HepG2 (cell line): ENCODE measurements around the gene SRXN1. TPM values are rescaled to one million over a fixed set of nuclear protein-coding genes. Genes with fewer than 3 reads are reported as not detected.

Source experiments
- CENPX ChIP-seq: sonication (generic); formaldehyde crosslinking; IDR thresholded peaks from 2 replicates; pipeline ENCODE4 v1.9.0; 2021; ENCODE audit warnings: mild to moderate bottlenecking, missing genetic modification reagents, moderate library complexity
- EEA1 ChIP-seq: sonication (generic); formaldehyde crosslinking; IDR thresholded peaks from 2 replicates; pipeline ENCODE4 v1.5.1; 2020; ENCODE audit warnings: mild to moderate bottlenecking, missing genetic modification reagents, borderline replicate concordance
- HNF4A ChIP-seq: sonication (generic); formaldehyde crosslinking; IDR thresholded peaks from 2 replicates; pipeline ENCODE4 v1.4.0; 2020; ENCODE audit warnings: missing genetic modification reagents
- JDP2 ChIP-seq: sonication (generic); formaldehyde crosslinking; IDR thresholded peaks from 2 replicates; pipeline ENCODE4 v1.8.1; 2022; ENCODE audit warnings: missing genetic modification reagents, borderline replicate concordance
- MAFG ChIP-seq: sonication (generic); formaldehyde crosslinking; IDR thresholded peaks from 2 replicates; pipeline ENCODE4 v1.5.1; 2020; ENCODE audit warnings: mild to moderate bottlenecking, missing genetic modification reagents
- NCOA5 ChIP-seq: sonication (generic); formaldehyde crosslinking; IDR thresholded peaks from 2 replicates; pipeline ENCODE4 v1.4.0; 2020; ENCODE audit warnings: missing genetic modification reagents
- ONECUT2 ChIP-seq: sonication (generic); formaldehyde crosslinking; IDR thresholded peaks from 2 replicates; pipeline ENCODE4 v1.4.0; 2020; ENCODE audit warnings: missing genetic modification reagents
- PATZ1 ChIP-seq: sonication (generic); formaldehyde crosslinking; IDR thresholded peaks from 2 replicates; pipeline ENCODE4 v1.4.0; 2020; ENCODE audit warnings: missing genetic modification reagents
- PCBP2 ChIP-seq: fragments of 200-400 bp; formaldehyde crosslinking; optimal IDR thresholded peaks from 2 replicates; pipeline ENCODE3; 2018; ENCODE audit warnings: low read length, low read depth; ENCODE audit not compliant: poor library complexity, severe bottlenecking
- PREB ChIP-seq: sonication (generic); formaldehyde crosslinking; IDR thresholded peaks from 2 replicates; pipeline ENCODE4 v1.4.0; 2020; ENCODE audit warnings: missing genetic modification reagents
- RBM22 ChIP-seq: fragments of 200-400 bp; formaldehyde crosslinking; optimal IDR thresholded peaks from 2 replicates; pipeline ENCODE3; 2017; ENCODE audit warnings: mild to moderate bottlenecking, low read length, moderate library complexity
- SP2 ChIP-seq: sonication (generic); formaldehyde crosslinking; IDR thresholded peaks from 2 replicates; pipeline ENCODE4 v1.5.1; 2020; ENCODE audit warnings: mild to moderate bottlenecking, missing genetic modification reagents
- TBP ChIP-seq: sonication (generic); formaldehyde crosslinking; IDR thresholded peaks from 2 replicates; pipeline ENCODE4 v1.5.0; 2020; ENCODE audit warnings: missing genetic modification reagents
- ZFP36 ChIP-seq: fragments of 150-350 bp; IDR thresholded peaks from 2 replicates; pipeline ENCODE4 v1.6.1; 2018; ENCODE audit warnings: borderline replicate concordance, low read length, low read depth; ENCODE audit not compliant: partially characterized antibody
- ZHX2 ChIP-seq, 2 experiments: sonication (generic) in 1 of 2; formaldehyde crosslinking in 1 of 2; IDR thresholded peaks; 2 replicates each; pipeline versions ENCODE4 v1.6.1 to v1.9.0; 2014 to 2022; ENCODE audit warnings: antibody characterized with exemption in 1 of 2, borderline replicate concordance in 1 of 2, inconsistent platforms in 1 of 2, low read depth in 1 of 2, missing genetic modification reagents in 1 of 2
- ZNF282 ChIP-seq: fragments of 450-650 bp; IDR thresholded peaks from 2 replicates; pipeline ENCODE4 v1.6.1; 2018; ENCODE audit not compliant: partially characterized antibody
- ZNF430 ChIP-seq: sonication (generic); formaldehyde crosslinking; IDR thresholded peaks from 2 replicates; pipeline ENCODE4 v1.9.0; 2021; ENCODE audit warnings: mild to moderate bottlenecking, missing genetic modification reagents
- ZNF446 ChIP-seq: sonication (generic); formaldehyde crosslinking; IDR thresholded peaks from 2 replicates; pipeline ENCODE4 v1.5.0; 2020; ENCODE audit warnings: mild to moderate bottlenecking, missing genetic modification reagents
- ZNF563 ChIP-seq: sonication (generic); formaldehyde crosslinking; IDR thresholded peaks from 2 replicates; pipeline ENCODE4 v1.8.0; 2022; ENCODE audit warnings: mild to moderate bottlenecking, moderate library complexity, missing genetic modification reagents
- ZNF737 ChIP-seq: sonication (generic); formaldehyde crosslinking; IDR thresholded peaks from 2 replicates; pipeline ENCODE4 v1.5.0; 2020; ENCODE audit warnings: missing genetic modification reagents, mild to moderate bottlenecking, borderline replicate concordance
- ZNF891 ChIP-seq: sonication (generic); formaldehyde crosslinking; IDR thresholded peaks from 2 replicates; pipeline ENCODE4 v1.5.0; 2020; ENCODE audit warnings: mild to moderate bottlenecking, missing genetic modification reagents
- polyA plus RNA-seq, 8 experiments: library from polyadenylated mRNA; depleted of rRNA in 3 of 8; stranded (reverse) in 7 of 8; unstranded in 1 of 8; fragments of >200 nt; fragmentation: Illumina TruSeq in 4 of 8; extraction: Trizol in 4 of 8; gene quantifications; 2 replicates each; pipeline versions ENCODE4 v1.2.1 to v1.2.3, GENCODE V29; 2011 to 2016; ENCODE audit warnings: low read depth in 4 of 8, missing spikeins in 1 of 8, mixed read lengths in 1 of 8; ENCODE audit not compliant: insufficient read depth in 1 of 8
- total RNA-seq, 5 experiments: library from RNA; depleted of rRNA; stranded (reverse); fragments of >200 nt; fragmentation: Illumina TruSeq; extraction: Trizol; gene quantifications; 2 replicates each; pipeline ENCODE4 v1.2.3, GENCODE V29; 2016; ENCODE audit warnings: low read depth in 1 of 5

The SRXN1 gene
- total and polyA plus RNA-seq, 2 of the 13 experiments (the other 11 are each of a cell fraction or from before 2014, with no cell fraction given): 29.9 to 87.7 TPM

GRCh38 chr20:645318-646106, 7.5 kb downstream of the SRXN1 start (continued):
- TF ChIP-seq ZHX2 (IDR thresholded peaks at IDR 0.05; ENCODE audit: low read depth) (peak; percentile 71), ZHX2 (CRISPR knock-in tag; IDR thresholded peaks at IDR 0.05; ENCODE audit: borderline replicate concordance) (no peak), PCBP2 (no peak), ZFP36 (peak; percentile 22), ZNF563 (CRISPR knock-in tag) (peak; percentile 78), ZNF891 (CRISPR knock-in tag) (peak; percentile 94), JDP2 (CRISPR knock-in tag) (no peak), MAFG (CRISPR knock-in tag) (0 out of 2 replicates have a peak, but pooled peaks have one; percentile 63), PATZ1 (CRISPR knock-in tag) (peak; percentile 97), HNF4A (CRISPR knock-in tag) (peak; percentile 87), CENPX (no peak), ZNF430 (CRISPR knock-in tag) (no peak), SP2 (CRISPR knock-in tag) (no peak; the same call in none of the 2 replicates), EEA1 (CRISPR knock-in tag) (no peak), ZNF737 (CRISPR knock-in tag) (peak; percentile 20; the same call in 1 of the 2 replicates), PREB (no peak), TBP (no peak), RBM22 (no peak), NCOA5 (CRISPR knock-in tag) (no peak), ONECUT2 (CRISPR knock-in tag) (no peak), ZNF446 (CRISPR knock-in tag) (no peak), ZNF282 (no peak)
